PFSK-1 (cell line): ENCODE measurements around the gene CAPN5.

ENCODE experiments used
- FOXP2 ChIP-seq: optimal IDR thresholded peaks from 2 replicates; pipeline ENCODE3; 2011; ENCODE audit warnings: borderline replicate concordance, control low read depth, inconsistent platforms; ENCODE audit not compliant: insufficient read depth; ENCODE audit errors: extremely low read length, extremely low read depth
- POLR2AphosphoS5 ChIP-seq: IDR thresholded peaks from 2 replicates; pipeline ENCODE4 v1.6.1; 2012; ENCODE audit warnings: low read depth, mild to moderate bottlenecking, control low read depth, low read length, moderate library complexity
- REST ChIP-seq, 2 experiments: IDR thresholded peaks; 2 replicates each; pipeline versions ENCODE4 v1.6.1 to v1.8.0; 2011 to 2012; ENCODE audit warnings: low read depth in 2 of 2, low read length in 2 of 2, control low read depth in 1 of 2, inconsistent platforms in 1 of 2, mild to moderate bottlenecking in 1 of 2, moderate library complexity in 1 of 2; ENCODE audit not compliant: insufficient read depth in 1 of 2
- SIN3A ChIP-seq: IDR thresholded peaks from 2 replicates; pipeline ENCODE4 v1.6.1; 2012; ENCODE audit warnings: mild to moderate bottlenecking, low read length, moderate library complexity, borderline replicate concordance; ENCODE audit not compliant: insufficient read depth
- TAF1 ChIP-seq: IDR thresholded peaks from 2 replicates; pipeline ENCODE4 v1.6.1; 2012; ENCODE audit warnings: low read length, control low read depth, borderline replicate concordance; ENCODE audit not compliant: insufficient read depth

The CAPN5 gene

GRCh38 chr11:77081381-77081851 lies 14.6 kb downstream of the CAPN5 start:
- TF ChIP-seq TAF1 (no peak), FOXP2 (no peak), POLR2AphosphoS5 (no peak), REST (IDR thresholded peaks at IDR 0.05; ENCODE audit: insufficient read depth in 1 of 2, low read depth in 2 of 2, low read length in 2 of 2) (no peak), SIN3A (no peak)

GRCh38 chr11:77081976-77082836 lies 15.4 kb downstream of the CAPN5 start:
- TF ChIP-seq SIN3A (no peak), REST (IDR thresholded peaks at IDR 0.05; ENCODE audit: insufficient read depth in 1 of 2, low read depth in 2 of 2, low read length in 2 of 2) (no peak), TAF1 (no peak), POLR2AphosphoS5 (no peak), FOXP2 (no peak)

GRCh38 chr11:77082838-77083565 lies 16.2 kb downstream of the CAPN5 start:
- TF ChIP-seq TAF1: peak; percentile 49; the same call in 1 of the 2 replicates
- TF ChIP-seq REST (IDR thresholded peaks at IDR 0.05; ENCODE audit: insufficient read depth in 1 of 2, low read depth in 2 of 2, low read length in 2 of 2): no peak
- TF ChIP-seq SIN3A: no peak
- TF ChIP-seq POLR2AphosphoS5: peak; percentile 67; the same call in 1 of the 2 replicates
- peak; percentile 17 for TF ChIP-seq FOXP2

GRCh38 chr11:77083566-77084245 lies 16.9 kb downstream of the CAPN5 start:
- TF ChIP-seq FOXP2 (no peak), SIN3A (no peak), REST (IDR thresholded peaks at IDR 0.05; ENCODE audit: insufficient read depth in 1 of 2, low read depth in 2 of 2, low read length in 2 of 2) (no peak), POLR2AphosphoS5 (no peak), TAF1 (no peak)
